DND-41 (cell line): Measurements from ENCODE around the gene KRT2.

Experiments used
- EZH2 ChIP-seq: IDR thresholded peaks from 3 replicates; pipeline ENCODE4 v1.6.1; 2012; ENCODE audit warnings: borderline replicate concordance, low read depth, mild to moderate bottlenecking, moderate library complexity, low read length, inconsistent platforms; ENCODE audit not compliant: severe bottlenecking
- TF ChIP-seq, protein P1 (sequence below): IDR thresholded peaks from 2 replicates; pipeline ENCODE4 v1.5.1; 2012; ENCODE audit warnings: borderline replicate concordance, low read length, moderate library complexity, mild to moderate bottlenecking; ENCODE audit not compliant: poor library complexity, severe bottlenecking; ENCODE audit errors: extremely low read depth

DNA sequence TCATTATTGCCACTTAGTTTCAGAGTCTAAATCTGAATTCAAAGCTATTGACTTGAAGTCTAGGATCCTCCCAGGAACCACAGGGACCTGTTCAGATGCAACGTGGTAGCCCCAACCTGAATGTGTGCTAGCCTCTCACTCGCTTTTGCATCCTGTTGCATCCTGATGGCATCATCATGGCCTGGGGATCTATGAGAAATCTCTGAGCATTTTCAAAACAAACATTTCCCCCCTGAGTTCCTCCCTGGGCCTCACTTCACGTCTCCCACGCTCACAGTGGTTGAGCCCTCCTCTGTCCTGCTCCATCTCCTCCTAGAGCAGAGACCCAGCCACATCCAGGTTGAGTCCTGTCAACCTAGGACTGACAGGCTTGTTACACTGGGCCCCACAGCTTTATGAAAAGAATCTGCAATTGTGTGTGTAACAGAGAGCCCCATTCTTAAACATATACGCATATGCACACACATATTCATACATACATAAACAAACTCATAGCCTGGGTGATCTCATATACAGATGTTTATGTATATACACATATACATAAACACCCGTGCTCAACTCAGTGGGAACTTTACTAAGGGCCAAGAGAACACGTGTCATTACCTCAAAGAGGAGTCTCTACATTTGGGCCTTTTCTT is 45.3 kb downstream of the KRT2 start:
- TF ChIP-seq, protein P1, sequence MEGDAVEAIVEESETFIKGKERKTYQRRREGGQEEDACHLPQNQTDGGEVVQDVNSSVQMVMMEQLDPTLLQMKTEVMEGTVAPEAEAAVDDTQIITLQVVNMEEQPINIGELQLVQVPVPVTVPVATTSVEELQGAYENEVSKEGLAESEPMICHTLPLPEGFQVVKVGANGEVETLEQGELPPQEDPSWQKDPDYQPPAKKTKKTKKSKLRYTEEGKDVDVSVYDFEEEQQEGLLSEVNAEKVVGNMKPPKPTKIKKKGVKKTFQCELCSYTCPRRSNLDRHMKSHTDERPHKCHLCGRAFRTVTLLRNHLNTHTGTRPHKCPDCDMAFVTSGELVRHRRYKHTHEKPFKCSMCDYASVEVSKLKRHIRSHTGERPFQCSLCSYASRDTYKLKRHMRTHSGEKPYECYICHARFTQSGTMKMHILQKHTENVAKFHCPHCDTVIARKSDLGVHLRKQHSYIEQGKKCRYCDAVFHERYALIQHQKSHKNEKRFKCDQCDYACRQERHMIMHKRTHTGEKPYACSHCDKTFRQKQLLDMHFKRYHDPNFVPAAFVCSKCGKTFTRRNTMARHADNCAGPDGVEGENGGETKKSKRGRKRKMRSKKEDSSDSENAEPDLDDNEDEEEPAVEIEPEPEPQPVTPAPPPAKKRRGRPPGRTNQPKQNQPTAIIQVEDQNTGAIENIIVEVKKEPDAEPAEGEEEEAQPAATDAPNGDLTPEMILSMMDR, result no peak
- no peak for TF ChIP-seq EZH2
